Pancreas (tissue), 10 donors: Measurements from ENCODE around the gene SLC38A3. TPM values are rescaled to one million over a fixed set of nuclear protein-coding genes. Genes with fewer than 3 reads are reported as not detected.

ENCODE experiments used
- ATAC-seq, 4 donors: fragments of 200-7000 bp; cut with Tn5 transposase; one replicate each; pipeline versions ENCODE4 v1.8.0 to v1.9.1; 2020; ENCODE audit warnings: mild to moderate bottlenecking in 4 of 4, moderate library complexity in 4 of 4
- DNase-seq, 6 donors: peaks; one replicate each; pipeline ENCODE4 v3.0.0-alpha.2; 2020
- FAIRE-seq: peaks from 2 replicates; lab custom pipeline; 2012; peaks lifted over from hg19 to GRCh38; lab: Jason Lieb, UNC
- H3K27ac ChIP-seq, 4 donors: fragments of 200-600 bp; sonication (generic); 1 replicate in 3 of 4; 2 replicates in 1 of 4; pipeline versions ENCODE4 v1.5.0 to v1.8.0; 2020
- H3K27me3 ChIP-seq, 4 donors: fragments of 200-600 bp; one replicate each; pipeline ENCODE4 v1.8.0; 2021
- H3K36me3 ChIP-seq, 3 donors: fragments of 200-600 bp; sonication (generic) in 1 of 3; one replicate each; pipeline versions ENCODE4 v1.5.0 to v1.8.0; 2020 to 2021
- H3K4me1 ChIP-seq, 3 donors: fragments of 200-600 bp; one replicate each; pipeline ENCODE4 v1.8.0; 2021
- H3K4me3 ChIP-seq, 4 donors: fragments of 200-600 bp; sonication (generic) in 2 of 4; one replicate each; pipeline versions ENCODE4 v1.5.0 to v1.8.0; 2020 to 2021
- H3K9me3 ChIP-seq, 4 donors: fragments of 200-600 bp; one replicate each; pipeline ENCODE4 v1.8.0; 2021
- WGBS, 2 donors: extraction: QIAGEN DNeasy Blood & Tissue Kit; methylation state at CpG; one replicate each; pipeline ENCODE4 v1.1.7; 2013; 5-methylcytosine and 5-hydroxymethylcytosine counted together
- intact Hi-C, 3 donors: fragments of 100-400 bp; cut with DNase I; formaldehyde crosslinking; loops; one replicate each; pipeline versions ENCODE4 v1.11.1 to v1.14.2; 2022
- polyA plus RNA-seq, 2 donors: library from polyadenylated mRNA; stranded (reverse); fragments of 200-250 nt; gene quantifications; one replicate each; pipeline ENCODE4 v1.2.3, GENCODE V29; 2013
- total RNA-seq, 6 donors: library from RNA; stranded (reverse); fragmentation: NEBNext Ultra II Directional in 4 of 6; extraction: Animal tissue kit (Norgen Biotek cat#: 25700) in 4 of 6; gene quantifications; one replicate each; pipeline versions ENCODE4 v1.2.1 to v1.2.4, GENCODE V29; 2021 to 2023
- TF ChIP-seq, protein P1 (sequence below), 4 donors: fragments of 200-600 bp; sonication (generic) in 3 of 4; IDR thresholded peaks; one replicate each; pipeline versions ENCODE4 v1.5.0 to v1.8.0; 2021; ENCODE audit warnings: antibody characterized with exemption in 4 of 4
- donor health status: healthy with polysubstance abuse.
- donor health status: DM: no; HTN: no; CAD: no; lungs with moderate emphysema.
- donor health status: DM: no; HTN: no; CAD: no.
- donor health status: control.
- donor health status: control.
- donor health status: Bipolar disorder and iron deficiency.
- donor health status: DM: yes; HTN: yes; CAD: no.
- donor health status: DM: no; HTN: no; CAD: no.
- donor health status: DM: no; HTN: no; CAD: no.
- donor health status: DM: yes; HTN: yes; CAD: no.

The SLC38A3 gene
- total and polyA plus RNA-seq, 8 donors: 21.2 to 57.9 (median 38.0) TPM

DNA sequence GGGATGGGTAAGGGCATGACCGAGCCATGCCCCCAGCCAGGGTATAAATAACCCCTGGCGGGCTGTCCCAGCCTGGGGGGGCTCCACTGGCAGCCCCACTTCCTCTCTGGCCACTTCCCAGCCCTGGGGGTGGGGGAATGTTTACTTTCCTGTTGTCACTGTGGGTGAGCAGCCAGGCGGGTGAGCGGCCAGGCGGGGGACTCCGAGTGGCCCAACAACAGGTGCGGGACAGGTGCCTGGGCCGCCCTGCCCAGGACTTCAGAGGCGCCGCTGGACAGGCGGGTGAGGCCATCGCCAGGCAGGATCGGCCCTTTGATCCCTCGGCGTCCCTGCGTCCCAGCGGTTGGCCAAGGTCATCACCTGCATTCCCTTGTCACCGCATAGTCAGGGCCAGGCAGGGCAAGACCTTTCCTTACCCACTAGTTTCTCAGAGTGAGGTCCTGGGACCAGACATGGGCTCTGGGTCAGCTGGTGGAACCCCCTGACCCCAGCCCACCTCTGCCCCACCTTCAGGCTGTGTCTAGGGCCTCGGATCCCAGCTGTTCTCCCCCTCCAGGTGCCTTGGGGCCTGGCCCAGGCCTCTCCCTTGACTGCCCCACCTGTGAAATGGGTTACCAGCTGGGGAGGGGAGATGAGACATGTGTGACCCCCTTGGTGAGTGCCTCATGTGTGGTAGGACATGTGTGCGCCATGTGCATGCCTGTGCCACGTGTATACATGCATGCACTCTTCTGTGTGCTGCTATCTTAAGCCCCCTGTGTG, 33.4 kb upstream of the SLC38A3 start:
- WGBS, 2 donors: 27 to 32% methylated on average over 21 of the region's 21 CpGs
- peak; percentile 75 to 91 (median 86) for ATAC-seq
- peaks cover 9 to 18% (median 10%) of the 10 kb centered on the region in 3 donors for H3K4me1 ChIP-seq

GRCh38 chr3:50172626-50173220, 32.3 kb upstream of the SLC38A3 start:
- Histone ChIP-seq H3K4me3 (no peak overlapping the region), H3K36me3 (no peaks in the 10 kb centered on the region), H3K4me1 (peaks cover 9 to 22% (median 10%) of the 10 kb centered on the region in 3 donors), H3K27ac (peak overlapping the region in 1 of 4 donors; percentile 51), H3K9me3 (no peaks in the 10 kb centered on the region), H3K27me3 (no peaks in the 10 kb centered on the region)
- 71 to 72% methylated on average over 8 of the region's 8 CpGs for WGBS, 2 donors
- intact Hi-C loops: no loop called here
- FAIRE-seq: no peak
- TF ChIP-seq, protein P1, sequence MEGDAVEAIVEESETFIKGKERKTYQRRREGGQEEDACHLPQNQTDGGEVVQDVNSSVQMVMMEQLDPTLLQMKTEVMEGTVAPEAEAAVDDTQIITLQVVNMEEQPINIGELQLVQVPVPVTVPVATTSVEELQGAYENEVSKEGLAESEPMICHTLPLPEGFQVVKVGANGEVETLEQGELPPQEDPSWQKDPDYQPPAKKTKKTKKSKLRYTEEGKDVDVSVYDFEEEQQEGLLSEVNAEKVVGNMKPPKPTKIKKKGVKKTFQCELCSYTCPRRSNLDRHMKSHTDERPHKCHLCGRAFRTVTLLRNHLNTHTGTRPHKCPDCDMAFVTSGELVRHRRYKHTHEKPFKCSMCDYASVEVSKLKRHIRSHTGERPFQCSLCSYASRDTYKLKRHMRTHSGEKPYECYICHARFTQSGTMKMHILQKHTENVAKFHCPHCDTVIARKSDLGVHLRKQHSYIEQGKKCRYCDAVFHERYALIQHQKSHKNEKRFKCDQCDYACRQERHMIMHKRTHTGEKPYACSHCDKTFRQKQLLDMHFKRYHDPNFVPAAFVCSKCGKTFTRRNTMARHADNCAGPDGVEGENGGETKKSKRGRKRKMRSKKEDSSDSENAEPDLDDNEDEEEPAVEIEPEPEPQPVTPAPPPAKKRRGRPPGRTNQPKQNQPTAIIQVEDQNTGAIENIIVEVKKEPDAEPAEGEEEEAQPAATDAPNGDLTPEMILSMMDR (IDR thresholded peaks at IDR 0.05): no peak
- ATAC-seq: no peak
- peak in 1 of 6 donors; percentile 32 for DNase-seq

More for the DNA sequence above, 33.4 kb upstream of the SLC38A3 start:
- no peaks in the 10 kb centered on the region for H3K36me3 ChIP-seq
- H3K27ac ChIP-seq: peak overlapping the region in 3 of 4 donors; percentile 5 to 51 (median 13)
- DNase-seq (peak; percentile 45 to 86 (median 78)), FAIRE-seq (no peak)
- TF ChIP-seq, protein P1 (IDR thresholded peaks at IDR 0.05): no peak
- no peaks in the 10 kb centered on the region for H3K9me3 ChIP-seq
- H3K27me3 ChIP-seq: no peaks in the 10 kb centered on the region
- no peak overlapping the region for H3K4me3 ChIP-seq
- intact Hi-C loops: no loop called here

- Histone ChIP-seq H3K27ac (no peak overlapping the region), H3K36me3 (no peaks in the 10 kb centered on the region), H3K9me3 (no peaks in the 10 kb centered on the region), H3K4me3 (no peak overlapping the region), H3K27me3 (no peaks in the 10 kb centered on the region), H3K4me1 (peaks cover 9 to 22% (median 10%) of the 10 kb centered on the region in 3 donors)
- TF ChIP-seq, protein P1 (IDR thresholded peaks at IDR 0.05): no peak
- intact Hi-C loops: no loop called here
- ATAC-seq (no peak), DNase-seq (peak in 1 of 6 donors; percentile 52), FAIRE-seq (no peak)
- 87 to 89% methylated on average over 29 of the region's 29 CpGs for WGBS, 2 donors
These were observed 31.2 kb upstream of the SLC38A3 start for GRCh38 chr3:50173685-50174516.

GRCh38 chr3:50174517-50174895, 30.6 kb upstream of the SLC38A3 start:
- TF ChIP-seq, protein P1 (IDR thresholded peaks at IDR 0.05): no peak
- intact Hi-C loops: no loop called here
- ATAC-seq: no peak
- Histone ChIP-seq H3K4me3 (no peak overlapping the region), H3K4me1 (peaks cover 10 to 28% (median 10%) of the 10 kb centered on the region in 3 donors), H3K27me3 (no peaks in the 10 kb centered on the region), H3K9me3 (no peaks in the 10 kb centered on the region), H3K27ac (no peak overlapping the region), H3K36me3 (no peaks in the 10 kb centered on the region)
- no peak for FAIRE-seq
- 96 to 97% methylated on average over 7 of the region's 7 CpGs for WGBS, 2 donors
- peak in 1 of 6 donors; percentile 57 for DNase-seq
